ENCODE measurements around the gene SMARCC2.
"Not testable (repeated sequence)": the region's sequence is repeated elsewhere in the genome, so short reads cannot be mapped to it uniquely, and the experiment has no call there.

SMARCC2 gene

DNA sequence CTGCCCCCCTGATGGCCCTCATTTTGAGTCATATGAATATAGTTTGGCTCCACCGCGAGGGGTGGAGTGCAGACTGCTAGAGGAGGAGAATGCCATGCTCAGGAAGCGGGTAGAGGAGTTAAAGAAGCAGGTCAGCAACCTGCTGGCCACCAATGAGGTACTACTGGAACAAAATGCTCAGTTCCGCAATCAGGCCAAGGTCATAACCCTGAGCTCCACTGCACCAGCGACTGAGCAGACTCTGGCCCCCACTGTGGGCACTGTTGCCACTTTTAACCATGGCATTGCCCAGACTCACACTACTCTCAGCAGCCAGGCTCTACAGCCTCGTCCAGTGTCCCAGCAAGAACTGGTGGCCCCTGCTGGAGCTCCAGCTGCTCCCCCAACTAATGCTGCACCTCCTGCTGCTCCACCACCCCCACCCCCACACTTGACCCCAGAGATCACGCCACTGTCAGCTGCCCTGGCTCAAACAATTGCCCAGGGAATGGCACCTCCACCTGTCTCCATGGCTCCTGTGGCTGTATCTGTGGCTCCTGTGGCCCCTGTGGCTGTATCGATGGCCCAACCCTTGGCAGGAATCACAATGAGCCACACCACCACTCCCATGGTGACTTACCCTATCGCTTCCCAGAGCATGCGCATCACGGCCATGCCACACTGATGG lies 67.9 kb downstream of the SMARCC2 start:
- no peak for DNase-seq (ENCODE audit: low spot score)

- DNase-seq (ENCODE audit: low spot score), result no peak
Observed at GRCh38 chr12:56120158-56120846, 69.0 kb downstream of the SMARCC2 start.

DNA sequence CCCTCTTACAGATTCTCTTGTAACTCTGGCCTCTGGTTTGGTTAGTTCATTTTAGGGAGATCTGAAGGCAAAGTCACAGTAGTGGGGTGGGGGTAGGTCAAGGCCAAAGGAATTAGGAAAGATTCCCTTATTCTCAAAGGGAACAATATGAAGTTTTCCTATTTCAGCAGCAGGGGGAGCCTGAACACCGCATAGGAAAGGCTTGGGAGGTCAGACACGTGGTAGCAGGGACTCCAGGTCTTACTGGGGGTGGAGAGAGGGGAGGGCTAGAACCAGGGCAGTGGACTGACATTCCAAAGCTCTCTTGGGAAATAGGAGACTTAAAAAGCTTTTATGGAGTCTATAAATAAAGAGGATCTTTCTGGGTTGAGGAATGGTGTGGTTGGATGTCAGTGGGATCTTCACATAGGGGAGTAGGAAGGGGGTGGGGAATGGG lies 69.9 kb downstream of the SMARCC2 start:
- DNase-seq (ENCODE audit: low spot score), result peak; percentile 87

- no peak for DNase-seq (ENCODE audit: low spot score)
Observed at GRCh38 chr12:56118688-56119357, 70.5 kb downstream of the SMARCC2 start.

DNA sequence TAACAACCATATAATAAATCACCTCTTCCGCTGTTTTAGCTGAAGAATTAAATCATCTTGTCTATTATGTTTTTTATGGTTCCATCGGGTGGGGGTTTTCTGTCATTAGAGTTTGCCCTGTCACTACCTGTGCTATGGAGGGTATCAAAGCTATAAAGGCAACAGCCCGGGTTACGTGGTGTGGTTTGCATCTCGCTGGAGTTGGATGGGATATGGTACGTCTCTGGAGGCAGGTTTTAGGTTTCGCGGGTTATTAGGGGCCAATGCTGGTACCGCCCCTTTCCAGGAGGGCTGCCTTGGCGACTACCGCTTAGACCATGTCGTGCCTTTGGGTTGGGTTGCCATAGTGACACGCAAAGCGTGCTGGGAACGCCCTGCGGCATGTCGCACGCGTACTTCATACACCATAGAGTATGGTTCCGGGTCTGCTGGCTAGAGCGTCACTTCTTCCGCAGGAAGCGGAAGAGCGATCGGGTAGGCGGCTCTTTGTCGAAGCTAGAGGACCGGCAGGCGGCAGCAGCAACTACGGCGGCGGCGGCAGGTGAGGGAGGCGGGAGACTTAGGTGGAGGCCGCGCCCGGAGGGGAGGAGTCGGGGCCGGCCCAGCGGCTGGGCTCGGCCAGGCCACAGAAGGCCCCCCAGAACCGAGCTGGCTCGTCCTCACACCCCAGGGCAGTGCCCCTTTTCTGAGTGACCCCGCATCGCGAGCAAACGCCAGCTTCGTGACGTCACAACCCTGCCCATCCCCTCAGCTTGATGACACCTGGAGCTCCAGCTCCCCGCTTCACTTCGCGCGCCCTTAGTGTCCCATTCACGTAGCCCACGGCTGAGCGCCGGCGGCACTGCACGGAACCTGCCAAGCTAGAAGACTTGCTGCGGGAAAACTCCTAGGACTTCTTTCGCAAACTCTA lies 71.2 kb downstream of the SMARCC2 start, which contains the start of gene ZC3H10:
Gene ZC3H10, plus strand, starts transcription at position 489 of the 910 bp plus-strand sequence. CDS start 2,297 bp downstream, outside the sequence.
- DNase-seq (ENCODE audit: low spot score), result peak; percentile 92

- DNase-seq (ENCODE audit: low spot score), result not testable (repeated sequence)
Observed at GRCh38 chr12:56117082-56117706, 72.1 kb downstream of the SMARCC2 start.

GRCh38 chr12:56116267-56117081 lies 72.8 kb downstream of the SMARCC2 start, which contains the start of gene RPL41:
Gene RPL41 (plus strand): TSS chr12:56116633.
- peak; percentile 88 for DNase-seq (ENCODE audit: low spot score)

- no peak for DNase-seq (ENCODE audit: low spot score)
Observed at GRCh38 chr12:56115329-56115728, 74.0 kb downstream of the SMARCC2 start.

DNA sequence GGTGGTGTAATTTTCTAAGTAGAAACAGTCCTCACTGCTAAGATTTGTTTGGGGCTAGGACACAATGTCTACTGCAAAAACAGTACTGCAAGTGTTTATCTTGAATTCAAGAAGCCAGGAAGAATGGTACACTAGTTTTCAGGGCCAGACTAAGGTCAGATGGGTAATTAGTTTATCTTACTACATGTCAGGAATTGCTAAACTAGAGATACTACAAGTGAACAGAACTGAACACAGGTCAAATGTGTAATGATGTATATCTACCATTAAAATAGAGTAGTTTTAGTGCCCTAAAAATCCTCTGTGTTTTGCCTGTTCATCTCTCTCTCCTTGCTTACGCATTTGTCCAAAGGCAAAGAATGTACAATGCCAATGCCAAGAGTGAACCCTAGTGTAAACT lies 75.2 kb downstream of the SMARCC2 start:
- no peak for DNase-seq (ENCODE audit: low spot score)

All from GM03348 (cell line).